Activated naive CD8-positive, alpha-beta T cell (primary cell): ENCODE results near the gene CPEB1.

Source experiments
- H3K27ac Mint-ChIP-seq: one replicate; pipeline ENCODE4 v1.8.0; 2021; ENCODE audit warnings: mixed read lengths
- H3K27me3 Mint-ChIP-seq: one replicate; pipeline ENCODE4 v1.8.0; 2021; ENCODE audit warnings: mixed read lengths
- H3K36me3 Mint-ChIP-seq: one replicate; pipeline ENCODE4 v1.8.0; 2021; ENCODE audit warnings: mixed read lengths
- H3K4me1 Mint-ChIP-seq: one replicate; pipeline ENCODE4 v1.8.0; 2021; ENCODE audit warnings: low read depth, mixed read lengths
- H3K4me3 Mint-ChIP-seq: one replicate; pipeline ENCODE4 v1.8.0; 2021; ENCODE audit warnings: mild to moderate bottlenecking, mixed read lengths
- H3K9me3 Mint-ChIP-seq: one replicate; pipeline ENCODE4 v1.8.0; 2021; ENCODE audit warnings: low read depth, mixed read lengths

Gene CPEB1

GRCh38 chr15:82575335-82575734 lies 71.8 kb downstream of the CPEB1 start:
- Mint-ChIP-seq H3K4me3 (no peak overlapping the region), H3K9me3 (no peaks in the 10 kb centered on the region), H3K27ac (no peak overlapping the region), H3K36me3 (peaks cover 4% of the 10 kb centered on the region), H3K27me3 (peaks cover 5% of the 10 kb centered on the region), H3K4me1 (no peaks in the 10 kb centered on the region)

GRCh38 chr15:82572986-82573385 lies 74.2 kb downstream of the CPEB1 start:
- H3K4me3 Mint-ChIP-seq, result no peak overlapping the region
- H3K4me1 Mint-ChIP-seq, result no peaks in the 10 kb centered on the region
- no peaks in the 10 kb centered on the region for H3K9me3 Mint-ChIP-seq
- peaks cover 6% of the 10 kb centered on the region for H3K36me3 Mint-ChIP-seq
- no peak overlapping the region for H3K27ac Mint-ChIP-seq
- peaks cover 5% of the 10 kb centered on the region for H3K27me3 Mint-ChIP-seq

GRCh38 chr15:82572311-82572710 lies 74.9 kb downstream of the CPEB1 start:
- no peaks in the 10 kb centered on the region for H3K9me3 Mint-ChIP-seq
- no peak overlapping the region for H3K27ac Mint-ChIP-seq
- H3K4me3 Mint-ChIP-seq, result no peak overlapping the region
- H3K36me3 Mint-ChIP-seq, result peaks cover 6% of the 10 kb centered on the region
- peaks cover 5% of the 10 kb centered on the region for H3K27me3 Mint-ChIP-seq
- no peaks in the 10 kb centered on the region for H3K4me1 Mint-ChIP-seq

- Mint-ChIP-seq H3K27me3 (peaks cover 5% of the 10 kb centered on the region), H3K4me1 (no peaks in the 10 kb centered on the region), H3K4me3 (no peak overlapping the region), H3K27ac (no peak overlapping the region), H3K36me3 (peaks cover 10% of the 10 kb centered on the region), H3K9me3 (no peaks in the 10 kb centered on the region)
Observed at GRCh38 chr15:82571722-82572222, 75.4 kb downstream of the CPEB1 start.

GRCh38 chr15:82570721-82571508 lies 76.2 kb downstream of the CPEB1 start:
- Mint-ChIP-seq H3K27ac (no peak overlapping the region), H3K4me1 (no peaks in the 10 kb centered on the region), H3K27me3 (peaks cover 5% of the 10 kb centered on the region), H3K36me3 (peaks cover 15% of the 10 kb centered on the region), H3K4me3 (no peak overlapping the region), H3K9me3 (no peaks in the 10 kb centered on the region)

- peaks cover 5% of the 10 kb centered on the region for H3K27me3 Mint-ChIP-seq
- H3K36me3 Mint-ChIP-seq, result peaks cover 15% of the 10 kb centered on the region
- H3K9me3 Mint-ChIP-seq, result no peaks in the 10 kb centered on the region
- no peak overlapping the region for H3K4me3 Mint-ChIP-seq
- no peak overlapping the region for H3K27ac Mint-ChIP-seq
- no peaks in the 10 kb centered on the region for H3K4me1 Mint-ChIP-seq
Observed at GRCh38 chr15:82569834-82570233, 77.3 kb downstream of the CPEB1 start.

GRCh38 chr15:82568986-82569385 lies 78.2 kb downstream of the CPEB1 start:
- Mint-ChIP-seq H3K27me3 (peaks cover 5% of the 10 kb centered on the region), H3K4me3 (no peak overlapping the region), H3K4me1 (no peaks in the 10 kb centered on the region), H3K9me3 (no peaks in the 10 kb centered on the region), H3K27ac (no peak overlapping the region), H3K36me3 (peaks cover 15% of the 10 kb centered on the region)

- Mint-ChIP-seq H3K4me1 (no peaks in the 10 kb centered on the region), H3K4me3 (no peak overlapping the region), H3K27me3 (no peaks in the 10 kb centered on the region), H3K36me3 (peaks cover 12% of the 10 kb centered on the region), H3K27ac (no peak overlapping the region), H3K9me3 (no peaks in the 10 kb centered on the region)
Observed at GRCh38 chr15:82567661-82568060, 79.5 kb downstream of the CPEB1 start.

- Mint-ChIP-seq H3K4me1 (no peaks in the 10 kb centered on the region), H3K27me3 (no peaks in the 10 kb centered on the region), H3K36me3 (peaks cover 12% of the 10 kb centered on the region), H3K27ac (no peak overlapping the region), H3K9me3 (no peaks in the 10 kb centered on the region), H3K4me3 (no peak overlapping the region)
Observed at GRCh38 chr15:82566690-82567089, 80.5 kb downstream of the CPEB1 start.

- Mint-ChIP-seq H3K9me3 (no peaks in the 10 kb centered on the region), H3K4me3 (no peak overlapping the region)
Observed at GRCh38 chr15:82558502-82558901, 88.7 kb downstream of the CPEB1 start.

GRCh38 chr15:82556315-82557035 lies 90.7 kb downstream of the CPEB1 start:
- peaks cover 11% of the 10 kb centered on the region for H3K36me3 Mint-ChIP-seq
- H3K4me1 Mint-ChIP-seq, result no peaks in the 10 kb centered on the region
- no peaks in the 10 kb centered on the region for H3K9me3 Mint-ChIP-seq
- H3K27me3 Mint-ChIP-seq, result no peaks in the 10 kb centered on the region
- no peak overlapping the region for H3K27ac Mint-ChIP-seq
- no peak overlapping the region for H3K4me3 Mint-ChIP-seq

More at GRCh38 chr15:82558502-82558901, 88.7 kb downstream of the CPEB1 start:
- Mint-ChIP-seq H3K4me1 (no peaks in the 10 kb centered on the region), H3K27ac (no peak overlapping the region), H3K36me3 (peaks cover 8% of the 10 kb centered on the region), H3K27me3 (no peaks in the 10 kb centered on the region)

GRCh38 chr15:82554849-82555248 lies 92.3 kb downstream of the CPEB1 start:
- H3K9me3 Mint-ChIP-seq, result no peaks in the 10 kb centered on the region
- no peak overlapping the region for H3K4me3 Mint-ChIP-seq
- H3K27me3 Mint-ChIP-seq, result no peaks in the 10 kb centered on the region
- no peaks in the 10 kb centered on the region for H3K4me1 Mint-ChIP-seq
- H3K27ac Mint-ChIP-seq, result no peak overlapping the region
- peaks cover 7% of the 10 kb centered on the region for H3K36me3 Mint-ChIP-seq

- Mint-ChIP-seq H3K4me3 (no peak overlapping the region), H3K27me3 (no peaks in the 10 kb centered on the region), H3K4me1 (no peaks in the 10 kb centered on the region), H3K9me3 (no peaks in the 10 kb centered on the region), H3K27ac (no peak overlapping the region), H3K36me3 (peaks cover 7% of the 10 kb centered on the region)
Observed at GRCh38 chr15:82554351-82554750, 92.8 kb downstream of the CPEB1 start.

GRCh38 chr15:82553846-82554245 lies 93.3 kb downstream of the CPEB1 start:
- Mint-ChIP-seq H3K27me3 (no peaks in the 10 kb centered on the region), H3K36me3 (peaks cover 7% of the 10 kb centered on the region), H3K27ac (no peak overlapping the region)

GRCh38 chr15:82552861-82553260 lies 94.3 kb downstream of the CPEB1 start:
- Mint-ChIP-seq H3K27me3 (no peaks in the 10 kb centered on the region), H3K9me3 (no peaks in the 10 kb centered on the region), H3K4me1 (no peaks in the 10 kb centered on the region), H3K36me3 (peaks cover 7% of the 10 kb centered on the region), H3K4me3 (no peak overlapping the region), H3K27ac (no peak overlapping the region)

More at GRCh38 chr15:82553846-82554245, 93.3 kb downstream of the CPEB1 start:
- Mint-ChIP-seq H3K4me1 (no peaks in the 10 kb centered on the region), H3K9me3 (no peaks in the 10 kb centered on the region), H3K4me3 (no peak overlapping the region)
